Gastrocnemius medialis (tissue), 4 donors: Measurements from ENCODE around the gene PDIA5.

Experiments
- POLR2A ChIP-seq, 2 donors: fragments of 450-650 bp; IDR thresholded peaks; one replicate each; pipeline ENCODE4 v1.6.1; 2017; ENCODE audit warnings: antibody characterized with exemption in 2 of 2, mild to moderate bottlenecking in 2 of 2, moderate library complexity in 2 of 2
- TF ChIP-seq, protein P1 (sequence below), 5 experiments: fragments of 450-650 bp in 3 of 5; fragments of 200-600 bp in 2 of 5; sonication (generic) in 2 of 5; IDR thresholded peaks in 4 of 5; conservative IDR thresholded peaks in 1 of 5; 1 replicate in 4 of 5; 2 replicates in 1 of 5; pipeline ENCODE4 v1.5.1; 2016 to 2019; ENCODE audit warnings: antibody characterized with exemption in 5 of 5, mild to moderate bottlenecking in 3 of 5, moderate library complexity in 3 of 5

- TF ChIP-seq, protein P1, sequence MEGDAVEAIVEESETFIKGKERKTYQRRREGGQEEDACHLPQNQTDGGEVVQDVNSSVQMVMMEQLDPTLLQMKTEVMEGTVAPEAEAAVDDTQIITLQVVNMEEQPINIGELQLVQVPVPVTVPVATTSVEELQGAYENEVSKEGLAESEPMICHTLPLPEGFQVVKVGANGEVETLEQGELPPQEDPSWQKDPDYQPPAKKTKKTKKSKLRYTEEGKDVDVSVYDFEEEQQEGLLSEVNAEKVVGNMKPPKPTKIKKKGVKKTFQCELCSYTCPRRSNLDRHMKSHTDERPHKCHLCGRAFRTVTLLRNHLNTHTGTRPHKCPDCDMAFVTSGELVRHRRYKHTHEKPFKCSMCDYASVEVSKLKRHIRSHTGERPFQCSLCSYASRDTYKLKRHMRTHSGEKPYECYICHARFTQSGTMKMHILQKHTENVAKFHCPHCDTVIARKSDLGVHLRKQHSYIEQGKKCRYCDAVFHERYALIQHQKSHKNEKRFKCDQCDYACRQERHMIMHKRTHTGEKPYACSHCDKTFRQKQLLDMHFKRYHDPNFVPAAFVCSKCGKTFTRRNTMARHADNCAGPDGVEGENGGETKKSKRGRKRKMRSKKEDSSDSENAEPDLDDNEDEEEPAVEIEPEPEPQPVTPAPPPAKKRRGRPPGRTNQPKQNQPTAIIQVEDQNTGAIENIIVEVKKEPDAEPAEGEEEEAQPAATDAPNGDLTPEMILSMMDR (IDR thresholded peaks at IDR 0.05 in 4 of 5, conservative IDR thresholded peaks at IDR 0.05 in 1 of 5): no peak
- no peak for TF ChIP-seq POLR2A (IDR thresholded peaks at IDR 0.05)
Measured at GRCh38 chr3:123150449-123151215, 83.8 kb downstream of the PDIA5 start.
